Measurements from ENCODE around the gene FAM107B. TPM values are rescaled to one million over a fixed set of nuclear protein-coding genes. Genes with fewer than 3 reads are reported as not detected.
A peak's percentile ranks its signal among the peaks of the same experiment; 100 is the strongest.
"Not testable (repeated sequence)": the region's sequence is repeated elsewhere in the genome, so short reads cannot be mapped to it uniquely, and the experiment has no call there.

FAM107B gene
- total RNA-seq, 1 donor from 2014 or later, result 66.4 TPM

- no peak for DNase-seq (ENCODE audit: low read depth in 2 of 2)
Measured at GRCh38 chr10:14603534-14604102, 171.1 kb downstream of the FAM107B start.

- DNase-seq (ENCODE audit: low read depth in 2 of 2), result peak in 1 of 2 donors; percentile 31
Measured at GRCh38 chr10:14602807-14603533, 171.7 kb downstream of the FAM107B start.

GRCh38 chr10:14601872-14602725, 172.6 kb downstream of the FAM107B start:
- DNase-seq (ENCODE audit: low read depth in 2 of 2), result peak; percentile 39 to 85

GRCh38 chr10:14601326-14601725, 173.4 kb downstream of the FAM107B start:
- DNase-seq (ENCODE audit: low read depth in 2 of 2), result no peak

GRCh38 chr10:14600065-14600464, 174.6 kb downstream of the FAM107B start:
- no peak for DNase-seq (ENCODE audit: low read depth in 2 of 2)

- no peak for DNase-seq (ENCODE audit: low read depth in 2 of 2)
Measured at GRCh38 chr10:14598809-14599764, 175.6 kb downstream of the FAM107B start.

GRCh38 chr10:14595526-14596182, 179.0 kb downstream of the FAM107B start:
- no peak for DNase-seq (ENCODE audit: low read depth in 2 of 2)

GRCh38 chr10:14594878-14595525, 179.7 kb downstream of the FAM107B start:
- DNase-seq (ENCODE audit: low read depth in 2 of 2), result no peak

- no peak for DNase-seq (ENCODE audit: low read depth in 2 of 2)
Measured at GRCh38 chr10:14593806-14594205, 180.9 kb downstream of the FAM107B start.

- no peak for DNase-seq (ENCODE audit: low read depth in 2 of 2)
Measured at GRCh38 chr10:14592566-14592965, 182.1 kb downstream of the FAM107B start.

- DNase-seq (ENCODE audit: low read depth in 2 of 2), result no peak
Measured at GRCh38 chr10:14592026-14592425, 182.7 kb downstream of the FAM107B start.

GRCh38 chr10:14588938-14589294, 185.8 kb downstream of the FAM107B start:
- not testable (repeated sequence) for DNase-seq (ENCODE audit: low read depth in 2 of 2)

- peak; percentile 86 to 96 for DNase-seq (ENCODE audit: low read depth in 2 of 2)
Measured at GRCh38 chr10:14588084-14588937, 186.4 kb downstream of the FAM107B start.

GRCh38 chr10:14587540-14588083, 187.1 kb downstream of the FAM107B start:
- peak in 1 of 2 donors; percentile 27 for DNase-seq (ENCODE audit: low read depth in 2 of 2)

- DNase-seq (ENCODE audit: low read depth in 2 of 2), result peak in 1 of 2 donors; percentile 23
Measured at GRCh38 chr10:14586901-14587300, 187.8 kb downstream of the FAM107B start.

GRCh38 chr10:14585287-14586193, 189.2 kb downstream of the FAM107B start:
- no peak for DNase-seq (ENCODE audit: low read depth in 2 of 2)

GRCh38 chr10:14584661-14585060, 190.0 kb downstream of the FAM107B start:
- DNase-seq (ENCODE audit: low read depth in 2 of 2), result no peak

GRCh38 chr10:14583967-14584366, 190.7 kb downstream of the FAM107B start:
- no peak for DNase-seq (ENCODE audit: low read depth in 2 of 2)
